ENCODE measurements around the gene KRTAP4-7.

The KRTAP4-7 gene

DNA sequence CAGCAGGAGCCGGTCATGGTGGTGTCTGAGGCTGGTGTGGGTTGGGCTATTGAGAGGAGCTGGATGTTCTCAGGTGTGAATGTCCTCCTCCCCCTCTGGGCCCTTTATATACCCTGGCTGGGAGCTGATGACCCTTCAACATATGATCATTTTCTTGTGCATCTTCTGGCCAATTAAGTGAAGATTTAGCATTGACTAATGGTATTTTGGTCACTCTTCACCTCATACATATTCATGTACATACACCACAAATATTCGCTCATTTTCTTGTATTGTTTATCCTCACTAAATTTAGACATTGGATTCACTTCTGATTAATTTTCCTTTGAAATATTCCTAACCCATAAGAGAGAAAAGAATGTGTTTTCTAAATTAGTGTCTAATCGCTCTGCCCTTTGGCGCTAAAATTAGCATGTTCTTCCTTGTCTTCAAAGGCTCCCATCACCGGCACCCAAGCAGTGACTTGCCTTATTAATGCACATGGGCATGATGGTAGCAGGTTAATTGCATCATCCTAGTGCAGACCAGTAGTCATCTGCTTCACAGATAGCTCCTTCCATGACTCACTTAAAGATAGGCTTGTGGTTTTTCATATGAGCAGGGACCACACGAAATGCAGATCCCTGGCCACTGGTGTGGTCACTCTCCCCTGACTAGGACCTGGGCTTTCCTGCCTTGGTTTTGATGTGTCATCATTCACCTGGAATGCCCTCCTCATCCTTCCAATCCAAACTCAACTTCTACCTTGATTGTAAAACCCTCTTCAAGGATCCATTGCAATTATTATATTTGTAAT lies 17.9 kb upstream of the KRTAP4-7 start, which contains the start of gene KRTAP2-4:
Gene KRTAP2-4 (minus strand): TSS at position 51 of the 796 bp plus-strand sequence. CDS start 34 bp downstream, at position 17.
- peaks cover 15% of the 10 kb centered on the region for H3K27me3 ChIP-seq (ENCODE audit: low read depth, low read length)
- no peak within 1 kb of the TSS for H3K4me3 ChIP-seq (ENCODE audit: low read length)
- no peaks in the 10 kb centered on the region for H3K4me1 ChIP-seq (ENCODE audit: low read length)
- no peak within 1 kb of the TSS for H3K27ac ChIP-seq (ENCODE audit: low read length)
- no peaks in the 10 kb centered on the region for H4K20me1 ChIP-seq (ENCODE audit: insufficient read depth, low read length)
- no peak within 1 kb of the TSS for H3K9ac ChIP-seq (ENCODE audit: low read length)
- H3K79me2 ChIP-seq (ENCODE audit: low read length): no peaks in the 10 kb centered on the region
- H3K9me3 ChIP-seq (ENCODE audit: insufficient read depth, low read length): no peaks in the 10 kb centered on the region
- H3K36me3 ChIP-seq (replicated peaks; ENCODE audit: low read depth, low read length): no peaks in the 10 kb centered on the region
- no peak for TF ChIP-seq EZH2phosphoT487 (IDR thresholded peaks at IDR 0.05; ENCODE audit: low read depth)
- TF ChIP-seq, protein P1, sequence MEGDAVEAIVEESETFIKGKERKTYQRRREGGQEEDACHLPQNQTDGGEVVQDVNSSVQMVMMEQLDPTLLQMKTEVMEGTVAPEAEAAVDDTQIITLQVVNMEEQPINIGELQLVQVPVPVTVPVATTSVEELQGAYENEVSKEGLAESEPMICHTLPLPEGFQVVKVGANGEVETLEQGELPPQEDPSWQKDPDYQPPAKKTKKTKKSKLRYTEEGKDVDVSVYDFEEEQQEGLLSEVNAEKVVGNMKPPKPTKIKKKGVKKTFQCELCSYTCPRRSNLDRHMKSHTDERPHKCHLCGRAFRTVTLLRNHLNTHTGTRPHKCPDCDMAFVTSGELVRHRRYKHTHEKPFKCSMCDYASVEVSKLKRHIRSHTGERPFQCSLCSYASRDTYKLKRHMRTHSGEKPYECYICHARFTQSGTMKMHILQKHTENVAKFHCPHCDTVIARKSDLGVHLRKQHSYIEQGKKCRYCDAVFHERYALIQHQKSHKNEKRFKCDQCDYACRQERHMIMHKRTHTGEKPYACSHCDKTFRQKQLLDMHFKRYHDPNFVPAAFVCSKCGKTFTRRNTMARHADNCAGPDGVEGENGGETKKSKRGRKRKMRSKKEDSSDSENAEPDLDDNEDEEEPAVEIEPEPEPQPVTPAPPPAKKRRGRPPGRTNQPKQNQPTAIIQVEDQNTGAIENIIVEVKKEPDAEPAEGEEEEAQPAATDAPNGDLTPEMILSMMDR (IDR thresholded peaks at IDR 0.05; ENCODE audit: low read depth, low read length): no peak
- H3K4me2 ChIP-seq (ENCODE audit: low read length): no peak within 1 kb of the TSS
- no peak within 1 kb of the TSS for H2AFZ ChIP-seq (ENCODE audit: low read depth, low read length)

GRCh38 chr17:41067281-41067680 lies 16.7 kb upstream of the KRTAP4-7 start:
- Histone ChIP-seq H3K27me3 (ENCODE audit: low read depth, low read length) (peaks cover 3% of the 10 kb centered on the region), H3K9me3 (ENCODE audit: insufficient read depth, low read length) (no peaks in the 10 kb centered on the region), H3K79me2 (ENCODE audit: low read length) (no peaks in the 10 kb centered on the region), H3K36me3 (replicated peaks; ENCODE audit: low read depth, low read length) (no peaks in the 10 kb centered on the region), H3K9ac (ENCODE audit: low read length) (no peak overlapping the region), H3K4me3 (ENCODE audit: low read length) (no peak overlapping the region), H3K4me2 (ENCODE audit: low read length) (no peak overlapping the region), H3K27ac (ENCODE audit: low read length) (no peak overlapping the region), H4K20me1 (ENCODE audit: insufficient read depth, low read length) (no peaks in the 10 kb centered on the region), H3K4me1 (ENCODE audit: low read length) (no peaks in the 10 kb centered on the region), H2AFZ (ENCODE audit: low read depth, low read length) (no peak overlapping the region)
- TF ChIP-seq, protein P1 (IDR thresholded peaks at IDR 0.05; ENCODE audit: low read depth, low read length): no peak
- no peak for TF ChIP-seq EZH2phosphoT487 (IDR thresholded peaks at IDR 0.05; ENCODE audit: low read depth)

GRCh38 chr17:41069031-41069430 lies 14.9 kb upstream of the KRTAP4-7 start:
- TF ChIP-seq, protein P1 (IDR thresholded peaks at IDR 0.05; ENCODE audit: low read depth, low read length): no peak
- TF ChIP-seq EZH2phosphoT487 (IDR thresholded peaks at IDR 0.05; ENCODE audit: low read depth): no peak
- no peak overlapping the region for H3K4me2 ChIP-seq (ENCODE audit: low read length)
- H3K9me3 ChIP-seq (ENCODE audit: insufficient read depth, low read length): no peaks in the 10 kb centered on the region
- H2AFZ ChIP-seq (ENCODE audit: low read depth, low read length): no peak overlapping the region
- H3K9ac ChIP-seq (ENCODE audit: low read length): no peak overlapping the region
- H3K27ac ChIP-seq (ENCODE audit: low read length): no peak overlapping the region
- no peaks in the 10 kb centered on the region for H3K36me3 ChIP-seq (replicated peaks; ENCODE audit: low read depth, low read length)
- H4K20me1 ChIP-seq (ENCODE audit: insufficient read depth, low read length): no peaks in the 10 kb centered on the region
- no peaks in the 10 kb centered on the region for H3K4me1 ChIP-seq (ENCODE audit: low read length)
- no peak overlapping the region for H3K4me3 ChIP-seq (ENCODE audit: low read length)
- H3K79me2 ChIP-seq (ENCODE audit: low read length): no peaks in the 10 kb centered on the region
- H3K27me3 ChIP-seq (ENCODE audit: low read depth, low read length): no peaks in the 10 kb centered on the region; the same call in 1 of the 2 replicates

- TF ChIP-seq, protein P1 (IDR thresholded peaks at IDR 0.05; ENCODE audit: low read depth, low read length): no peak
- no peak for TF ChIP-seq EZH2phosphoT487 (IDR thresholded peaks at IDR 0.05; ENCODE audit: low read depth)
- H3K9me3 ChIP-seq (ENCODE audit: insufficient read depth, low read length): no peaks in the 10 kb centered on the region
- no peaks in the 10 kb centered on the region for H3K79me2 ChIP-seq (ENCODE audit: low read length)
- H3K27ac ChIP-seq (ENCODE audit: low read length): no peak overlapping the region
- peaks cover 13% of the 10 kb centered on the region; the same call in 1 of the 2 replicates for H3K27me3 ChIP-seq (ENCODE audit: low read depth, low read length)
- H2AFZ ChIP-seq (ENCODE audit: low read depth, low read length): no peak overlapping the region
- H3K36me3 ChIP-seq (replicated peaks; ENCODE audit: low read depth, low read length): no peaks in the 10 kb centered on the region
- H3K9ac ChIP-seq (ENCODE audit: low read length): no peak overlapping the region
- no peak overlapping the region for H3K4me2 ChIP-seq (ENCODE audit: low read length)
- H3K4me1 ChIP-seq (ENCODE audit: low read length): no peaks in the 10 kb centered on the region
- no peak overlapping the region for H3K4me3 ChIP-seq (ENCODE audit: low read length)
- no peaks in the 10 kb centered on the region for H4K20me1 ChIP-seq (ENCODE audit: insufficient read depth, low read length)
Observed at GRCh38 chr17:41071606-41072360, 12.2 kb upstream of the KRTAP4-7 start.
